Osteoblast (primary cell): ENCODE data around the gene INTS11. TPM values are rescaled to one million over a fixed set of nuclear protein-coding genes. Genes with fewer than 3 reads are reported as not detected.

ENCODE experiments used
- DNase-seq: peaks from one replicate; pipeline ENCODE4 v3.0.0; 2011; ENCODE audit warnings: low spot score, mixed read lengths; ENCODE audit not compliant: insufficient read length; ENCODE audit errors: missing footprints
- H2AFZ ChIP-seq: 2 replicates; pipeline ENCODE4 v1.6.0; 2011; ENCODE audit warnings: mild to moderate bottlenecking, low read length
- H3K27ac ChIP-seq: 2 replicates; pipeline ENCODE4 v1.5.1; 2011; ENCODE audit warnings: mild to moderate bottlenecking, low read depth, low read length, moderate library complexity
- H3K27me3 ChIP-seq: 2 replicates; pipeline ENCODE4 v1.6.0; 2012; ENCODE audit warnings: mild to moderate bottlenecking, control low read depth, inconsistent platforms, low read length, moderate library complexity; ENCODE audit not compliant: insufficient read depth
- H3K36me3 ChIP-seq: 2 replicates; pipeline ENCODE4 v1.5.1; 2011; ENCODE audit warnings: mild to moderate bottlenecking, low read length, control low read depth, moderate library complexity; ENCODE audit not compliant: insufficient read depth
- H3K4me1 ChIP-seq: 2 replicates; pipeline ENCODE4 v1.5.1; 2011; ENCODE audit warnings: mild to moderate bottlenecking, low read length, control low read depth, moderate library complexity; ENCODE audit not compliant: insufficient read depth
- H3K4me2 ChIP-seq: 2 replicates; pipeline ENCODE4 v1.6.0; 2011; ENCODE audit warnings: mild to moderate bottlenecking, low read length; ENCODE audit not compliant: insufficient read depth
- H3K4me3 ChIP-seq: fragments of 200-600 bp; sonication (generic); 3 replicates; pipeline ENCODE4 v1.5.1; 2012; ENCODE audit warnings: mild to moderate bottlenecking, low read length, inconsistent platforms; ENCODE audit not compliant: insufficient read depth
- H3K79me2 ChIP-seq: 2 replicates; pipeline ENCODE4 v1.6.0; 2012; ENCODE audit warnings: mild to moderate bottlenecking, low read length, control low read depth, inconsistent platforms; ENCODE audit not compliant: insufficient read depth
- H3K9me3 ChIP-seq: 2 replicates; pipeline ENCODE4 v1.5.1; 2011; ENCODE audit warnings: low read depth, low read length, control low read depth
- H4K20me1 ChIP-seq: 2 replicates; pipeline ENCODE4 v1.6.0; 2012; ENCODE audit warnings: mild to moderate bottlenecking, low read length, control low read depth; ENCODE audit not compliant: insufficient read depth
- total RNA-seq: library from RNA; depleted of rRNA; stranded (reverse); fragments of >200 nt; gene quantifications from 2 replicates; pipeline ENCODE4 v1.2.3, GENCODE V29; 2012
- TF ChIP-seq, protein P1 (sequence below): IDR thresholded peaks from 2 replicates; pipeline ENCODE4 v1.5.1; 2011; ENCODE audit warnings: mild to moderate bottlenecking, low read depth, low read length, moderate library complexity; ENCODE audit errors: extremely low read depth

The INTS11 gene
- total RNA-seq, 1 donor: 59.7 TPM

DNA sequence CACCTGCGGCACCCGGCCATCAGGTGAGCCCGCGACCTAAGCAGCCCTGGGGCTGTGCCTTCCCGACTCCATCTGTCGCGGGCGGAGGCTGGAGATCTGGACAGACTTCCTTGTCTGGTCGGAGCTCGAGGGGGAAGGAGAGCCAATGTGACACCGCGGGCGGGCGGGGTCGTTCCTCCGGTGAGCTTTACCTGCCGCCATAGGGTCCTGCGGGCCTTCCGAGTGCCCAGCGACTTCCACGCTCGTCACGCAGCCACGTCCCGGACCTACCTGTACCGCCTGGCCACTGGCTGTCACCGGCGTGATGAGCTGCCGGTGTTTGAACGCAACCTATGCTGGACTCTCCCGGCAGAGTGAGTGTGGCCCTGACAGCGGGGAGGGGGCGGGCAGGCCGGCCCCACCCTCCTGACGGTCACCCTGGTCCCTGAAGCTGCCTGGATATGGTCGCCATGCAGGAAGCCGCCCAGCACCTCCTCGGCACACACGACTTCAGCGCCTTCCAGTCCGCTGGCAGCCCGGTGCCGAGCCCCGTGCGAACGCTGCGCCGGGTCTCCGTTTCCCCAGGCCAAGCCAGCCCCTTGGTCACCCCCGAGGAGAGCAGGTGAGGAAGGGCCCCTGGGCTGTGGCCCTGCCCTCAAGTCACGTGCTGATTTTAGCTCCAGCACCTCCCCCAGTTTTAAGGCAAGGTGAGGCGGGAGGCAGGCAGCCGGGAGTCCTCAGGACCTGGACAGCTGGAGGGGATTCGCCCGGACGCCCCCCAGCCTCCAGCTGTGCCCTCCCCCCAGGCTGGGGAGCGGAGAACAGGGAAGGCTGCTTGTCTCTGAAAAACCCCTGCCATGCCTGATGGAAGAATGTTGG is 15.0 kb downstream of the INTS11 start:
- Histone ChIP-seq H3K27ac (peak overlapping the region; percentile 77), H2AFZ (no peak overlapping the region)

DNA sequence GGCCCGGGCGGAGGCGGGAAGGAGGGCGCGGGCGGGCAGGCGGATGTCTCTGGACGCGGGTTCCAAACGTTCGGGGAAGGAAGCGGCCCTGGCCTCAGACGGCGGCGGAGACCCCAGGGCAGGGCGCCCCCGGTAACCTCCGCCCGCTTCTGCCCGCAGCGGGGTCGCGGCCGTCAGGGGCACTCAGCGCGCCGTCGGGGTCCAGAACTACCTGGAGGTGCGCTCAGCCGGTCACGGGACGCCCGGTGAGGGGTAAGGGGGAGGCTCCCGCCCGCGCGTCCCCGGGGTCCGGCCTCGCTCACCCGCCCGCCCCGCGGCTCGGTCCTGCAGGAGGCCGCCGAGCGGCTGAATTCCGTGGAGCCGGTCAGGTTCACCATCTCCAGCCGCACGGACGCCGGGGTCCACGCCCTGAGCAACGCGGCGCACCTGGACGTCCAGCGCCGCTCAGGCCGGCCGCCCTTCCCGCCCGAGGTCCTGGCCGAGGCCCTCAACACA is 15.7 kb downstream of the INTS11 start:
- Histone ChIP-seq H3K36me3 (peaks cover 32% of the 10 kb centered on the region), H3K9me3 (no peaks in the 10 kb centered on the region), H3K79me2 (peaks cover 59% of the 10 kb centered on the region), H3K4me3 (peak overlapping the region; percentile 86), H3K27me3 (no peaks in the 10 kb centered on the region), H3K4me1 (peaks cover 34% of the 10 kb centered on the region), H4K20me1 (peaks cover 48% of the 10 kb centered on the region), H2AFZ (no peak overlapping the region), H3K4me2 (peak overlapping the region; percentile 89), H3K27ac (peak overlapping the region; percentile 77)
- no peak for DNase-seq
- TF ChIP-seq, protein P1, sequence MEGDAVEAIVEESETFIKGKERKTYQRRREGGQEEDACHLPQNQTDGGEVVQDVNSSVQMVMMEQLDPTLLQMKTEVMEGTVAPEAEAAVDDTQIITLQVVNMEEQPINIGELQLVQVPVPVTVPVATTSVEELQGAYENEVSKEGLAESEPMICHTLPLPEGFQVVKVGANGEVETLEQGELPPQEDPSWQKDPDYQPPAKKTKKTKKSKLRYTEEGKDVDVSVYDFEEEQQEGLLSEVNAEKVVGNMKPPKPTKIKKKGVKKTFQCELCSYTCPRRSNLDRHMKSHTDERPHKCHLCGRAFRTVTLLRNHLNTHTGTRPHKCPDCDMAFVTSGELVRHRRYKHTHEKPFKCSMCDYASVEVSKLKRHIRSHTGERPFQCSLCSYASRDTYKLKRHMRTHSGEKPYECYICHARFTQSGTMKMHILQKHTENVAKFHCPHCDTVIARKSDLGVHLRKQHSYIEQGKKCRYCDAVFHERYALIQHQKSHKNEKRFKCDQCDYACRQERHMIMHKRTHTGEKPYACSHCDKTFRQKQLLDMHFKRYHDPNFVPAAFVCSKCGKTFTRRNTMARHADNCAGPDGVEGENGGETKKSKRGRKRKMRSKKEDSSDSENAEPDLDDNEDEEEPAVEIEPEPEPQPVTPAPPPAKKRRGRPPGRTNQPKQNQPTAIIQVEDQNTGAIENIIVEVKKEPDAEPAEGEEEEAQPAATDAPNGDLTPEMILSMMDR: no peak

More for the DNA sequence above, 15.0 kb downstream of the INTS11 start:
- Histone ChIP-seq H3K27me3 (no peaks in the 10 kb centered on the region), H3K4me1 (peaks cover 32% of the 10 kb centered on the region), H3K9me3 (no peaks in the 10 kb centered on the region), H3K4me2 (peak overlapping the region; percentile 89), H3K4me3 (peak overlapping the region; percentile 86), H3K79me2 (peaks cover 53% of the 10 kb centered on the region), H3K36me3 (peaks cover 39% of the 10 kb centered on the region), H4K20me1 (peaks cover 48% of the 10 kb centered on the region)
- TF ChIP-seq, protein P1: no peak
- DNase-seq: no peak

DNA sequence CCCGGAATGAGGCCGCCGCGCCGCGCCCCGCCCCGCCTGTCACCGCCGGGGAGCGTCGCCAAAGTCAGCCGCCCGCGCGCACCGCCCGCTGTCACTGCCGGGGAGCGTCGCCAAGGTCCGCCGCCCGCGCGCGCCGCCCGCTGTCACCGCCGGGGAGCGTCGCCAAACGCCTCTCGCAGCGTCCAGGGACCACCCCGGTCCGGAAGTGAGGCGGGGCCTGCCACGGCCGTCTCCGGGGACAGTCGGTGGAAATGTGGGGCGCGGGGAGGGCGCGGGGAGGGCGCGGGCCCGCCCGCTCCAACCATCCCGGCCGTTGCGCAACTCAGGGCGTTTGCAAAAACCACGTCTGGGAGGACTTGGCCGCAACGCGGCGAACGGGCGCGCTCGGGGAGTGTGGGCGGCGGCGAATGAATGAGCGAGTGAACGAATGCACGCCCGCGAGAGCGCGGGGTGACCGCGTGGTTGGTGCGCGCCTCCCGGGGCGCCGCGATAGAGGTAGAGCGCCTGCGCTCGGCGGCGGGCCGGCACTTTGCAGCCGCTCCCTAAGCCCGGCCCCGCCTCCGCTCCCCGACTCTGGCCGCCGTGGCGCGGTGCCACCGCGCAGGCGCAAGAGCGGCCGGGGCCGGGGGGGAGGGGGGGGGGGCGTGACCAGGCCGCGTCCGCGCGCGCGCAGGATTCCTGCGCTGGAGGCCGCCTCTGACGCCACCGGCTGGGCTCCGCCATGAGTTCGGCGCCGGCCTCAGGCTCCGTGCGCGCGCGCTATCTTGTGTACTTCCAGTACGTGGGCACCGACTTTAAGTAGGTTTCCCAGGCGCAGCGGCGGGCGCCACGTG is 16.3 kb downstream of the INTS11 start, which contains the start of the genes ACAP3 and PUSL1:
Gene ACAP3 (minus strand): TSS at position 8 of the 833 bp plus-strand sequence. CDS start 115 bp downstream, outside the sequence.
Gene PUSL1 (plus strand): TSS at position 675 of the 833 bp plus-strand sequence. CDS start 47 bp downstream, at position 722.
- peak within 1 kb of the TSS; percentile 51 for H2AFZ ChIP-seq
- H3K4me3 ChIP-seq: peak within 1 kb of the TSS; percentile 86
- H3K27me3 ChIP-seq: no peaks in the 10 kb centered on the region
- H3K27ac ChIP-seq: peak within 1 kb of the TSS; percentile 77
- H3K36me3 ChIP-seq: peaks cover 25% of the 10 kb centered on the region
- peaks cover 34% of the 10 kb centered on the region for H3K4me1 ChIP-seq
- peak within 1 kb of the TSS; percentile 89 for H3K4me2 ChIP-seq
- H3K79me2 ChIP-seq: peaks cover 58% of the 10 kb centered on the region
- H4K20me1 ChIP-seq: peaks cover 46% of the 10 kb centered on the region
- TF ChIP-seq, protein P1: no peak
- H3K9me3 ChIP-seq: no peaks in the 10 kb centered on the region
- peak; percentile 100 for DNase-seq
